ENCODE measurements around the gene LGALS1. TPM values are rescaled to one million over a fixed set of nuclear protein-coding genes. Genes with fewer than 3 reads are reported as not detected.
"Not testable (repeated sequence)": the region's sequence is repeated elsewhere in the genome, so short reads cannot be mapped to it uniquely, and the experiment has no call there.

LGALS1 gene
- total RNA-seq, 2 donors from 2014 or later, result 83.3 to 222 TPM

DNA sequence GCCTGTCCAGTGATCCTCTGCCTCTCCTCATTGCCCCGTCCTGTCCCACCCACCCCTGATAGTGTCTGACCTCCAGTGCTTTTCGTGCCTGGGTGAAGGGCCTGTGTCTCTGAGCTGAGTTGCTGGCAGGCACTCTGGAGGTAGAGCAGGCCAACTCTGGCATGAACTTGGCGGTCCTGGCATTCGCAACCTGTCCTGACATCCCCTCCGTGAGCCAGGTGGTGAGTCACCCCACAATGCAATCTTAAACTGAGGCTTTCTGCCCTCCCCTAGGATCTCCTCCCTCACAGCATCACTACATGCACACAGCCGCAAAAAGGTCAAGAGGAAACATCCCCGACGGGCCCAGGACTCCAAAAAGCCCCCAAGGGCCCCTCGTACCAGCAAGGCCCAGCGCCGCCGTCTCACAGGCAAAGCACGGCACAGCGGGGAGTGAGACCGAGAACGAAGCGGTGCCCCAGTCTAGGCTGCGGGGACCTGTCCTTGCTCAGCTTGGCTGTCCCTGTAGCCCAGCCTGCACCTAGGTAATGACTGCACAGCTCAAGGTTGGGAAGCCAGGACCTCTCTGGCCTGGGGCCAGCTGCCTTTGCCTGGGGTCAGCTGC is 15.6 kb downstream of the LGALS1 start:
- Histone ChIP-seq H3K9ac (ENCODE audit: low read depth in 2 of 2, low read length in 2 of 2) (no peak overlapping the region), H3K27ac (no peak overlapping the region), H3K4me1 (peaks cover 16% of the 10 kb centered on the region), H3K27me3 (no peaks in the 10 kb centered on the region), H3K36me3 (peaks cover 25% of the 10 kb centered on the region), H3K4me3 (no peak overlapping the region), H3K9me3 (no peaks in the 10 kb centered on the region)
- DNase-seq, result no peak
- intact Hi-C loops (cut with DNase I), result loop anchor here (5.0 kb wide), 1 partner anchor 41 kb away; no protein-coding TSS in a partner anchor
- no peak for TF ChIP-seq CTCF (IDR thresholded peaks at IDR 0.05)

- H3K36me3 ChIP-seq, result peaks cover 25% of the 10 kb centered on the region
- H3K9me3 ChIP-seq, result no peaks in the 10 kb centered on the region
- no peak overlapping the region for H3K4me3 ChIP-seq
- H3K27ac ChIP-seq, result no peak overlapping the region
- no peak overlapping the region for H3K9ac ChIP-seq (ENCODE audit: low read depth in 2 of 2, low read length in 2 of 2)
- peaks cover 8% of the 10 kb centered on the region for H3K4me1 ChIP-seq
- TF ChIP-seq CTCF (IDR thresholded peaks at IDR 0.05), result no peak
- intact Hi-C loops (cut with DNase I), result loop anchor here (5.0 kb wide), 1 partner anchor 40 kb away; no protein-coding TSS in a partner anchor
- H3K27me3 ChIP-seq, result no peaks in the 10 kb centered on the region
- DNase-seq, result no peak
Measured at GRCh38 chr22:37692627-37693285, 17.3 kb downstream of the LGALS1 start.

DNA sequence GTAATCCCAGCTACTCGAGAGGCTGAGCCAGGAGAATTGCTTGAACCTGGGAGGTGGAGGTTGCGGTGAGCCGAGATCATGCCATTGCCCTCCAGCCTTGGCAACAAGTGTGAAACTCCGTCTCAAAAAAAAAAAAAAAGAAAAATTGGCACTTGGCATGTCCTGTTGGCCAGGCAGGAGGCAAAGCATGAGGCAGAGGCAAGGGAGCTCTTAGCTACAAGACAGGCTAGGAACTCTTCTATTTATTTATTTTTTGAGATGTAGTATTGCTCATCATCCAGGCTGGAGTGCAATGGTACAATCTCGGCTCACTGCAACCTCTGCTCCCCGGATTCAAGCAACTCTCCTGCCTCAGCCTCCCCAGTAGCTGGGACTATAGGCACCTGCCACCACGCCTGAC is 18.7 kb downstream of the LGALS1 start:
- DNase-seq; H3K4me3 ChIP-seq; H3K27me3 ChIP-seq; H3K9ac ChIP-seq (ENCODE audit: low read depth in 2 of 2, low read length in 2 of 2); H3K4me1 ChIP-seq; H3K9me3 ChIP-seq; H3K27ac ChIP-seq: not testable (repeated sequence)
- intact Hi-C loops (cut with DNase I), result loop anchor here (5.0 kb wide), 1 partner anchor 38 kb away; no protein-coding TSS in a partner anchor
- peaks cover 25% of the 10 kb centered on the region for H3K36me3 ChIP-seq

DNA sequence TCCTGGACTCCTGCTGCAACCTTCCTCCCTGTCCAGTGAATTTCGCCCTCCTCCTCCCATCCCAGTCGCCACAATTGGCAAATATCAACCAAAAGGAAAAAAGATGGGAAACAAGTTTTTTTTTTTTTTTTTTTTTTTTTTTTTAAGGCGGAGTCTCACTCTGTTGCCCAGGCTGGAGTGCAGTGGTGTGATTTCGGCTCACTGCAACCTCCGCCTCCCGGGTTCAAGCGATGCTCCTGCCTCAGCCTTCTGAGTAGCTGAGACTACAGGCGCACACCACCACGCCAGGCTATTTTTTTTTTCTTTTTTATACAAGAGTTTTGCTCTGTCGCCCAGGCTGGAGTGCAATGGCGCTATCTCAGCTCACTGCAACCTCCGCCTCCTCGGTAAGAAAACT is 20.8 kb downstream of the LGALS1 start:
- H3K27me3 ChIP-seq; intact Hi-C loops (cut with DNase I); H3K4me1 ChIP-seq; H3K9me3 ChIP-seq; DNase-seq: not testable (repeated sequence)
- H3K27ac ChIP-seq, result peak overlapping the region; percentile 32
- H3K9ac ChIP-seq (ENCODE audit: low read depth in 2 of 2, low read length in 2 of 2), result peak overlapping the region in 1 of 2 donors; percentile 44
- H3K4me3 ChIP-seq, result peak overlapping the region; percentile 9
- H3K36me3 ChIP-seq, result peaks cover 22% of the 10 kb centered on the region

DNA sequence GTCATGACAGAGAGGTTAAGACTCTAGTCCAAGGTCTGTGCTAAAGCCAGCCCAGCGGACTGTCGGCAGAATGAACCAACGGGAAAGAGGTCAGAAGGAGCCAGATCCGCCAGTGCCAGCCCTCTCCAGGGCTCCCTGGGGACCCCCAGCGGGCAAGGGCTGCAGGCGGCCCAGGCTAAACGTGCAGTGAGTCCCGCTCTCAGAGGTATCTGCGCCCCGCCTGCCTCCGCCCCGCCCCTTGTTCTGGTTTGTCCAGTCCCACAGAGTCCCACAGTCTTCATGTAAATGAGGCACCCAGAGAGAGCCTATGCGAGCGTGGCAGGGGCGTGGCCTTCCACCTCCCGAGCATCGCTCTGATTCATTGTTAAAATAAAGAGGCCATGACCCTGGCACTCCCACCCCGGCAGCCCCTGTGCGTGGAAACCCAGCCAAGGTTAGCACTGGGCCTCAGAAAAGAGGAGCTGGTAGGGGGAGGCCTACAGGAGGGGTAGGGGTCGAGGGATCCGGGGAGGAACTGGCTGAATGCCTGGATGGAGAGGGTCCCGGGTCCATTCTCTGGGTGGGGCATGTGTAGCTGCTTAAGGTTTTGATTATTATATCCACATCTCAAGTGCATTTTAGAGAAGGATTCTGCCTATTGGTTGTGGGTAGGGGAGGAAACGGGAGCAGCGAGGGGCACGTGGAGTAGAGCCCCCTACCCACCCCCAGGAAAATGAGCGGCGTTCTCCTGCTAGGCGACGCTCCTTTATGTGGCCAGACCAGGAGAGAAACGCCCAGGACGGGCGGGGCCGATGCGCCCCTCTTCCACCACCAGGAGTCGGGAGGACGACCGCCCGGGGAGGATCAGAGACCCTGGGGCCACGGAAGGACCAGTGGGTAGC is 21.5 kb downstream of the LGALS1 start, which contains the start of gene TRIOBP:
Gene TRIOBP (plus strand): TSS at position 392 of the 881 bp plus-strand sequence. CDS start 4,318 bp downstream, outside the sequence.
- Histone ChIP-seq H3K36me3 (peaks cover 16% of the 10 kb centered on the region), H3K4me1 (no peaks in the 10 kb centered on the region), H3K27ac (peak within 1 kb of the TSS; percentile 32), H3K4me3 (peak within 1 kb of the TSS; percentile 9), H3K27me3 (no peaks in the 10 kb centered on the region), H3K9me3 (no peaks in the 10 kb centered on the region), H3K9ac (ENCODE audit: low read depth in 2 of 2, low read length in 2 of 2) (peak within 1 kb of the TSS in 1 of 2 donors; percentile 44)
- TF ChIP-seq CTCF (IDR thresholded peaks at IDR 0.05), result peak; percentile 38
- peak; percentile 97 for DNase-seq
- intact Hi-C loops (cut with DNase I), result no loop called here

DNA sequence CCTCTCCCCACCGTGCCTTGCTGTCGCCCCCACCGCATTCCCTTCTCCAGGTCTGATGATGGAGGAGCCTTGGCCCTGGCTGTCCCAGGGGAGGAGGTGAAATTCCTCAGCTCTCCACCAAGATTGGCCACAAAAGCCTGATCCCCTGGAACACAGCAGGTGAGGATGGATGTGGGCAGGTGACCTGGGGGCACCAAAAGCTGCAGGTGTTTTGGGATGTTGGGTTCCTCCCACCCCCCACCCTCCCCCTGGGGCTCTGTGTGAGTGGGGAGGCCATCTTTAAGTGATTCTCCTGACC is 22.1 kb downstream of the LGALS1 start:
- no peak overlapping the region for H3K27ac ChIP-seq
- no peak overlapping the region for H3K4me3 ChIP-seq
- no peaks in the 10 kb centered on the region for H3K4me1 ChIP-seq
- DNase-seq, result no peak
- no peak for TF ChIP-seq CTCF (IDR thresholded peaks at IDR 0.05)
- no peaks in the 10 kb centered on the region for H3K27me3 ChIP-seq
- peaks cover 13% of the 10 kb centered on the region for H3K36me3 ChIP-seq
- intact Hi-C loops (cut with DNase I), result no loop called here
- H3K9me3 ChIP-seq, result no peaks in the 10 kb centered on the region
- H3K9ac ChIP-seq (ENCODE audit: low read depth in 2 of 2, low read length in 2 of 2), result no peak overlapping the region

Data from colonic mucosa (tissue), 4 donors.